GM21717 (cell line): ENCODE results near the gene TRNAU1AP.
A peak's percentile ranks its signal among the peaks of the same experiment; 100 is the strongest.
"Not testable (repeated sequence)": the region's sequence is repeated elsewhere in the genome, so short reads cannot be mapped to it uniquely, and the experiment has no call there.

Experiments used
- ATAC-seq: cut with Tn5 transposase; IDR thresholded peaks from one replicate; pipeline ENCODE4 v1.9.1; 2021; ENCODE audit warnings: mild to moderate bottlenecking, moderate library complexity; ENCODE audit not compliant: unreplicated experiment

TRNAU1AP gene

DNA sequence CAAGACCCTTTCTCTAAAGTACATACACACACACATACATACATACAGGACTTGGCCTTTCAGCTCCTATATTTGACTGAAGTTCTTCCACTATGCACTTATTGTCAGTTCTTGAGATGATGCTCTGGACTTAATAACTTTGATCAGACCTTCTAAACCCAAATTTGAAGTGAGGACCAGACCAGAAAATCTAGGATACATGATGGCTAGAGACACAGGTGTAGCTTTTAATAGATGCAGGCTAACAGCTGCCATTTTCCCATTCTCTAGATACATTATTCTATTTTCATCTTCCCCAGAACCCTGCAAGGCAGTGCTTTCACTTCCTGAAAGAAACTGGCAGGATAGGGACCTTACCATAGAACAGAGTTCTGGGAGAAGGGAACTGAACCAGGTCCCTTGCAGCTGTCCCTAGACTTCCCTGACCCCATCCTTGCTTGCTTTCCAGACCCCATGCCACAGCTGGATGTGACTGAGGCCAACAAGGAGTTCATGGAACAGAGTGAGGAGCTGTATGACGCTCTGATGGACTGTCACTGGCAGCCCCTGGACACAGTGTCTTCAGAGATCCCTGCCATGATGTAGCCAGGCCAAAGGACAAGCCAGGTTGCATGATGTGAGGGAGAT, 24.3 kb downstream of the TRNAU1AP start:
- no peak for ATAC-seq

DNA sequence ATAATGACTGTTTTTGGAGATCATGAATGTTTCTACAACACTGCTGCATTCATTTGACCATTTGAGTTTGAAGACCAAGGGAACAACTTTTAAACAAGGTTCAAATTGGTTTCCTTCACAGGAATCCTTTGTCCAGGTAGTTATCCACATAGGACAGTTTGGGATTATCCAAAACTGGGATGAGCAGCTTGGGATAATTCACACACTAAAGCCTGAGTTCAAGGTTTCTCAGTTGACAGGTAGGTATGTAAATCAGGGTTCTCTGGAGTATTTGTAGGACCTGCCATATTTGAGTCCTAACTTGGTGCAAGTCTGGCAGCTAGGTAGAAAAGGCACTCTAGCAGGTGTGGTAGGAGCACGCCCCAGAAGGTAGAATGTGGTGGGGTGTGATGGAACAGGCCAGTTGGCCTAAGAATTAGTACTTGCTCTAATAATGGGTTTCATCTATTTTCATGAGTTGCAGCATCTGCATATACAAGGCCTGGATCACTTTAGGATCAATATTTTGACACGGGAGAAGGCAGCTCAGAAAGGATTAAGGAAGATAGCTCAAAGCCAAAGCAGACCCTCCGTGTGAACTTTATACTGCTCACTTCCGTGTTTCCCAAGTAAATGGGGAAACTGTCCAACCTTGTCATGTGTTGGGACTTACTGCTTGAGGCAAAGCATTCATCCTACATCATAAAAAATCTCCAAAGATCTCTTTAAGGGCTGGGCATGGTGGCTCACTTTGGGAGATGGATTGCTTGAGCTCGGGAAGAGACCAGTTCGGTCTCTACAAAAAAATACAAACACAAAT, 25.1 kb downstream of the TRNAU1AP start:
- ATAC-seq = no peak

DNA sequence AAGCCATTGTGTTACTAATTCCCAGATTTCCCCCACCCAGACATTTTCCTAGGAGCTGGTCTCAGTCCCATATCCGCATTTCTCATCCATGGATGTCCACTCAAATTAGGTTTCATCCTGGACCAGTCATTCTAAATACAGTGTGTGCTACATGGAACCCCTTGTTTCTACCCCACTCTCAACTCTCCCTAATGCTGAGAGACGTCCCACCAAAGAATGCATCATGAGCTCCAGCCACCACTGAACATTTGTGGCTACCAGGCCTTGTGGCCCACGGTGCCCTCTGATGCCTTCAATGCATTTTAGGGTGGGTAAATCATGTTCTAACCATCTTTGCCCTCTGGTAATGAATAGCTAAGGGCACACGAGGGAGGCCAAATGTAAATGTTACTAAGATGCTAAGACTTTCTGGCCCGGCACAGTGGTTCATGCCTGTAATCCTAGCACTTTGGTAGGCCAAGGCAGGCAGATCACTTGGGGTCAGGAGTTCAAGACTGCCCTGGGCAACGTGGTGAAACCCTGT, 25.9 kb downstream of the TRNAU1AP start:
- ATAC-seq = no peak

DNA sequence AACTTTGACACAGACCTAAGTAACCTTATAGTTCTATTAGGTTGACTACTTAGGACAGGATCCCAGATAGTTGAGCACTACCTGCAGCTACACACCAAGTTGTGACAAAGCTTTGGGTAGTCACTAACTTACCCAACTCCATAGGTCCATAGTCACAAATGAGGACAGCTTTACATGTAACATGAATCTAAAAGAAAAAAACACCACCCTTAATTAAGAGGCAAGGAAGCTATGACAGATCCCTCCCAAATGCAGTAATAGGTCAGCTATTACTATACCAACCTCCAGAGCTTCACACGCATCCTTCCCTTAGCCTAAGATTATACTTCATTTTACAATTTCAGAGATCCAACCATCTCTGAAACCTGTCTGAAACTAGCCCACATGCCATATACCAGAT, 26.5 kb downstream of the TRNAU1AP start:
- ATAC-seq = no peak

DNA sequence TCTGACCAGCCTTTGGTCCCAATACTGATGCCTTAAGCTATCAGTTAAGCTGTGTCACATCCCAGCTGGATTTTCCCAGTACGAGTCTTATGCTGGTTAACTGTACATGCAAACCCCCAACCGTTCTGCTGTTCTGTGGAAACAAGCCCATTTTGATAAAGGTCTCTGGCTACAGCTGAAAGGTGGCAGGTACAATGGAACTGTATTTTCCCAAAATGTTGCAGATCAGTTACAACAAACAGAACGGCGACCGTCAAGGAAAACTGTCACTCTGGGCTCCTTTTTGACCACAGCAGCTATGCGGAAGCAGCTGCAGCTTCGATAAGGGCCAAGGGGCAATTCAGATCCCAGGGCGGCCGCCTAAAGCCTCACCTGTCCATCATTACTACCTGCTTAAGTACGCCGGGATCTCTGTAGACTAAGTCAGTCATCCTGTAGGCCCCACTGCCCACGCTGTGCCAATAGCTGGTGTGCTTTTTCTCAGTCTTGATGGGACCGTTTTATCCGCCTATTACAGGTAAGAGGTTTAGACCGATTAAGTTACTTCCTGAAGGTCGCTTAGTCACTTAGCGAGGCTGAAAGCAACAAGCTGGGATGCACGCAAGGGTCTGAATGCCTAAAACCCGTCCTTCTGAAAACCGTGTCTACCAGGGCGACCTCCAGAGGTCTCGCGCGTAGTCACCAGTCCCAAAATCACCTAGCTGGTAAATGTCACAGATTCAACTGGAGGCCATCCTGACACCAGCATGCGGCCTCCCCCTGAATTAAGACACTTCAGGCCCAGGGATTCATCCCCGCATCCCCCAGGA, 28.0 kb downstream of the TRNAU1AP start:
- ATAC-seq = peak; percentile 27

DNA sequence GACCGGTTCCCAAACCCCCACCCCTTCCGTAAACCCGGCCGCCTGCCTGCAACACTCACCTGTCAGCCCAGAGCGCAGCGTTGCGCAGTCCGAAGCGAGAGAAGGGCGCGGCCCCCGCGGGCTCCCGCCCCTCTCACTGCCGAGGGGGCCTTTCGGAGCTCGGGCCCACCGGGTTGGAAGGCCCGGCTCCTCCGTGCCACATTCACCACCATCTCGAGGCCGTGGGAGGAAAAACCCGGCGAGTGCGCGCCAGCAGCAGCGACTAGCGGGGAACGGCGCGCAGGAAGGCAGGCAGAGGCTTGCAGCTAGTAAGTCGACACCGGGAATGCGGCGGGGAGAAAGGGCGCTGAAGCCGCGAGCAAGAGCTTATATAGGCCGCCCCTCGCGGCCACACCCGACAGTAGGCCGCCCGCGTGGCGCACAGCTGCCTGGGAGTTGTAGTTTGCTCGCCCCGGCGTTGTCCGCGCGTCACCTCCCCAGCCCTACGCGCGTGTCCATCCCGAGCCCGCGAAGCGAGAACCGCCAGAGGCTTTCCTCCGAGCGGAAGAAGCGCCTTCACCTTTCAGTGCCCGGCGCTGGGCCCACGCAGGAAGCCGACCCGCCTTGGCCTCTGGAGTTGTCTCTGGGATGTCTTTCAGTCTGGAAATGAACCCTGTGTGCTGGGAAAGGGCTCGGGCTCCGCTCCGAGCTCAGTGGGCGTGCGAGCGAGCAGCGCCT, 28.8 kb downstream of the TRNAU1AP start:
- ATAC-seq = peak; percentile 87

DNA sequence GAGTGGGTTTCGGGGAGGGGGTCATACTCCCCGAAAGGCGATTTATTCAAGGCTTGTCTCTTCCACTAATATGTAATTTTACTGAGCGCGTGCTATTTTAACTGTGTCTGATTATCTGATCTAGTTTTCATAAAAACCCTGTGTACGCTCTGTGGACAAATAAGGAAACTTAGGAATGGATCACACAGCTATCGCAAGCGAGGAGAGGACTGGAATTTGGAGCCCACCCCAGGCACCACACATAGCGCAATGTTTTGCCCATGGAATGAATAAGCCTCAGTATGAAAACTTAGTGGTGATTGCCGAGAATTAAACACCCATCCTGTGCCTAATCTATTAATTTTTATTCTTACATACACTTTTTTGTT, 29.3 kb downstream of the TRNAU1AP start:
- ATAC-seq = no peak

DNA sequence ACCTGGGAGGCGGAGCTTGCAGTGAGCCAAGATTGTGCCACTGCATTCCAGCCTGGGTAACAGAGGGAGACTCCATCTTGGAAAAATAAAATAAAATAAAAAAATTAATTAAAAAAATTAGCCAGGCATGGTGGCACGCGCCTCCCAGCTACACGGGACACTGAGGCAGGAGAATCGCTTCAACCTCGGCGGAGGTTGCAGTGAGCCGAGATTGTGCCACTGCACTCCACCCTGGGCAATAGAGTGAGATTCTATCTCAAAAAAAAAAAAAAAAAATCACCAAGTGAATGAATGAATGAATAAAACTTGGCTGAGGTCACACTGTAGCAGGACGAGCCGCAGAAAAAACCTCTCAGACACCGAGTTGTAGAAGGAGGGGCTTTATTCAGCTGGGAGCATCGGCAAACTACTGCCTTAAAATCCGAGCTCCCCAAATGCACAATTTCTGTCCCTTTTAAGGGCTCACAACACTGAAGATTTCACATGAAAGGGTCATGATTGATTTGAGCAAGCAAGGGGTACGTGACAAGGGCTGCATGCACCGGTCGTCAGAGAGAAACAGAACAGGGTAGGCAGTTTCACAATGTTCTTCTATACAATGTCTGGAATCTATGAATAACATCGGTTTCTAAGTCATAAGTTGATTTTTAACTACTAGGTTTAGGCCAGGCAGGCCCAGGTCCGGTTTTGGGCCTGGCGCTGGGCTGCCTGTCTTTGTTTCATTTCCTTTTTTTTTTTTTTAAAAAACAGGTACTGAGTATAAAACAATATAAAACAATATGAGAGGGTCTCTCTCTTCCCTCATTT, 33.9 kb downstream of the TRNAU1AP start:
- ATAC-seq = not testable (repeated sequence)

DNA sequence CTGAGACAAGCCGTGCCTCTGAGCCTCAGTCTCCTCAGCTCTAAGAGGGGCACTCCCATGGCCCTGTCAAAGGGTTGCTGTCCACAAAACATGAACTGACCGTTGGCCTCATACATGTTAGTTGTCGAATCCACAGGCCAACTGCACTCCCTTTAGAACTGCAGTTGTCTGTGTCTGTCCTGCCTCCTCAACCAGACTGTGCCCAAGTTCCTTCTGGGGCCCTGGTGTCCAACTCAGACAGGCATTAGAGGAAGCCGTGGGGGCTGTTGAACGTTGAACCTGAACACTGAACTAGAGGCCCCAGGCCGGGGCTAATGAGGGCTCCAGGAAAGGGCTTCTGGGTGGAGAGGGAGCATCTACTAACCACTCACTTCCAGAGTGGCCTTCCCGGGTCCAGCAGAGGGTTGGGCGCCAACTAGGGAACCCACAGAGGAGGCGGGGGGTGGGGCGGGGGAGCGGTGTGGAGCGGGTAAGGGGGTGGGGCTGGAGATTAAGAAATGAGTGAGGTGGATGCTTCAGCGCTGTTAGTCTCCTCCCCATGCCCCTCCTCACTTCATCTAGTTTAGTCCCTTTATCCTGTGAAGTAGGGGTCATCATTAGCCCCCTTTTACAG, 38.9 kb downstream of the TRNAU1AP start, which contains the start of gene RAB42:
RAB42 (plus strand) TSS at position 558 of the 613 bp plus-strand sequence. CDS start 247 bp downstream, outside the sequence.
- no peak for ATAC-seq

DNA sequence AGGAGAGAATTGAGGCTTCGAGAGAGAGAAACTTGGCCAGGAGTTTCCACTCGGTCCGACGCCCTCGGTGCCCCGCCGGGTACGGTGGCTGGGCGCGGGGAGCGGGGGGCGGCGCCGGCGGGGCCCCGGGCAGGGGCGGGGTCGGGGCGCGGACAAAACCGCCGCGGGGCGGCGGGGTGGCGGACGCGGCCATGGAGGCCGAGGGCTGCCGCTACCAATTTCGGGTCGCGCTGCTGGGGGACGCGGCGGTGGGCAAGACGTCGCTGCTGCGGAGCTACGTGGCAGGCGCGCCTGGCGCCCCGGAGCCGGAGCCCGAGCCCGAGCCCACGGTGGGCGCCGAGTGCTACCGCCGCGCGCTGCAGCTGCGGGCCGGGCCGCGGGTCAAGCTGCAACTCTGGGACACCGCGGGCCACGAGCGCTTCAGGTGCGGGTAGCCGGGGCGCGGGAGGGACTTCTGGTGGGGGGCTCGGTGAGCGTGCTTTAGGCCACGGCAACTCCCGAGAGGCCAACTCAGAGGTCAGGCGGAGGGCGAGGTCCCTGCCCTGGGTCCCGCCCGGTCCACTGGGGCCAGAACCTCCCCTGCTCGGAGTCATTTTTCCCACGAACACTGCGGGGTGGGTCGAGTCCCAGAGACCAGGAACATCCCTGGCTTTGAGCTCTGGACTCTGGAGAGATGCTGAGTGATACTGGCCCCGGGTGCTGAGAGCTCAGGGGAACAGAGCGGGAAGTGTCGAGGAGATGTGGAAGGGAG, 39.6 kb downstream of the TRNAU1AP start:
- no peak for ATAC-seq

DNA sequence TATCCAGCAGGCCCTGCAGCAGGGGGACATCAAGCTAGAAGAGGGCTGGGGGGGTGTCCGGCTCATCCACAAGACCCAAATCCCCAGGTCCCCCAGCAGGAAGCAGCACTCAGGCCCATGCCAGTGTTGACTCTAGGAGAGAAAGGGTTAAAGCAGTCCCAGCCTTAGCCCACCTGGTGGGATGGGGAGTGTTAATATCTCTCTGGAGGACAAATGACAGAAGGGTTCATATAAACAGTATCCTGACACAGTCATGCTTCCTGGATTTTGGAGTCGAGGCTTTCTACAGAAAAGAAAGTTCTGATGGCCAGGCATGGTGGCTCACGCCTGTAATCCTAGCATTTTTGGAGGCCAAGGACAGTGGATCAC, 41.1 kb downstream of the TRNAU1AP start:
- ATAC-seq = not testable (repeated sequence)

DNA sequence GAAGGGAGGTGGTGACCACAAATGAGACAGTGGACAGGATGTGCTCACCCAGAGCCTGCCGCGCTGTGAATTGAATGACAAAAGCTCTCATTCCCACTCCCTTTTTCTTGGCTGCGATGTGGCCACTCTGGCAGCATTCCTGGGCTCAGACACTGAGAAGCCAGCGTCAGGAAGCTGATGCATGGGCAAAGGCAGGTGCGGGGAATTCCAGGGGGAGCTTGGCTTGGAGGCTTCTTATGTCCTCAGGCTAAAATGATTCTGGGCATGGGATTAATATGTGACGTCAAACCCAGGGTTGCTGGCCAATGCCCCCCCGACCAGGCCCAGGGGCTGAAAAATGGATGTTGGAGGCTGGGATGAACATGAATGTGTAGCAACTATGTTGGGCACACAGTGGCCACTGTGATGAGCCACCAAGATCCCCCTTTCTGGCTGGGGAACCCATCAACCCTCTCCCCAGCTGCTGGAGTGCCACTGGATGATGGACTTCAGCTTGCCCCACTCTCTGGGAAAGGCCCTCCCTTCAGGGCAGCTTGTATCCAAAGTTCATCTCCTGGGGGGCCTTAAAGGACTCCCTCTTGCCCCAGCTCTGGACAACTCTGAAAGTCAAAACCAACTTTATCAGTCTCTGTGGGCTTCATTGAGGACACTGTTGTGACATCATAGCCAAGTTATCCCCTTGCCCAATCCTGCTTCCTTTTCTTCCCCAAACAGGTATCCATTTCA, 42.0 kb downstream of the TRNAU1AP start:
- ATAC-seq = not testable (repeated sequence)

DNA sequence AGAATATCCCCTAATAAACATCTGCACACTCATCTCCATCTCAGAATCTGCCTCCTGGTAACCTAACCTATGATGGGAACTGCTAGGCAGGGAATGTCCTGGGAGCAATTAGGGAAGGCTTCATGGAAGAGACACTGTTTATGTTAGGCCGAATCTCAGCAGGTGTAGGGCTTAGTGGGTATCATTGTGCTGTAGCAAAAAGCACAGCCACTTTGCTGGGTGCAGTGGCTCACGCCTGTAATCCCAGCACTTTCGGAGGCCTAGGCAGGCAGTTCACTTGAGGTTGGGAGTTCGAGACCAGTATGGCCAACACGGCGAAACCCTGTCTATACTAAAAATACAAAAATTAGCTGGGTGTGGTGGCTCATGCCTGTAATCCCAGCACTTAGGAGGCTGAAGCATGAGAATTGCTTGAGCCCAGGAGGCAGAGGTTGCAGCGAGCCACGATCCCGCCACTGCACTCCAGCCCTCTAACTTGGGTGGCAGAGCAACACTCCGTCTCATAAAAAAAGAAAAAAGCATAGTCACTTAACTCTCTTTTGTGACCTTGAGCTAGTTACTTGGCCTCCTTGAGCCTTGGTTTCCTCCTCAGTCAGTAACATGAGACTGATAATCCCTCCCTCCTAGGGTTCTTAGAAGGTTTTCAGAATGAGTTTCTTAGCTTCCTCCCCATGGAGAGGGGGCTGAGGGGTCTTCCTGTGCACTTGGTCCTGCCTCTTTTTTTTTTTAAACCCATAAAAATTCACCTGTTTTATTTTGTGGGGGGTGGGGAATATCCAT, 42.7 kb downstream of the TRNAU1AP start:
- ATAC-seq = no peak

DNA sequence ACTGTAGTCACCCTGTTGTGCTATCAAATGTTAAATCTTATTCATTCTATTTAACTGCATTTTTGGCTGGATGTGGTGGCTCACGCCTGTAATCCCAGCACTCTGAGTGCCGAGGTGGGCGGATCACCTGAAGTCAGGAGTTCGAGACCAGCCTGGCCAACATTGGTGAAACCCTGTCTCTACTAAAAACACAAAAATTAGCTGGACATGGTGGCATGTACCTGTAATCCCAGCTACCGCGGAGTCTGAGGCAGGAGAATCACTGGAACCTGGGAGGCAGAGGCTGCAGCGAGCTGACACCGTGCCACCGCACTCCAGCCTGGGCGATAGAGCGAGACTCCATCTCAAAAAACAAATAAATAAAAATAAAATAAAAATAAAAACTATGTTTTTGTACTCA, 43.4 kb downstream of the TRNAU1AP start:
- not testable (repeated sequence) for ATAC-seq

DNA sequence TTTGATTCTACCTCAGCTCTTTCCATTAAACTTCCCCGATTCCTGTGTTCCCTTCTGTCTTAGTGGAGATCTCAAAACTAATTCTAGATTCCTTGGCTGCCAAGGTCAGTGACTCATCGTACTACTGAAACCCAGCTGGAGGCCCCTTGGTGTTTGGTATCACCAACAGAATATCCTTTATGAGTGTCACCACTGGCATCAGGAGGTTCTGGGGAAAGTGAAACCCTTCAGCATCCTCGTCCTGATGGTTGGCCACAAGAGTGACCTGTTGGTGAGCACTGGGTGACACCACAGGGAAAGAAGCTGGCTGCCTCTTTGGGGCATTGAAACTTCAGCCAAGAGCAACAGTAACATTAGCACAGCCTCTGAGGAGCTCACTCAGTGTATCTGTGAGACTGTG, 48.8 kb downstream of the TRNAU1AP start:
- no peak for ATAC-seq

DNA sequence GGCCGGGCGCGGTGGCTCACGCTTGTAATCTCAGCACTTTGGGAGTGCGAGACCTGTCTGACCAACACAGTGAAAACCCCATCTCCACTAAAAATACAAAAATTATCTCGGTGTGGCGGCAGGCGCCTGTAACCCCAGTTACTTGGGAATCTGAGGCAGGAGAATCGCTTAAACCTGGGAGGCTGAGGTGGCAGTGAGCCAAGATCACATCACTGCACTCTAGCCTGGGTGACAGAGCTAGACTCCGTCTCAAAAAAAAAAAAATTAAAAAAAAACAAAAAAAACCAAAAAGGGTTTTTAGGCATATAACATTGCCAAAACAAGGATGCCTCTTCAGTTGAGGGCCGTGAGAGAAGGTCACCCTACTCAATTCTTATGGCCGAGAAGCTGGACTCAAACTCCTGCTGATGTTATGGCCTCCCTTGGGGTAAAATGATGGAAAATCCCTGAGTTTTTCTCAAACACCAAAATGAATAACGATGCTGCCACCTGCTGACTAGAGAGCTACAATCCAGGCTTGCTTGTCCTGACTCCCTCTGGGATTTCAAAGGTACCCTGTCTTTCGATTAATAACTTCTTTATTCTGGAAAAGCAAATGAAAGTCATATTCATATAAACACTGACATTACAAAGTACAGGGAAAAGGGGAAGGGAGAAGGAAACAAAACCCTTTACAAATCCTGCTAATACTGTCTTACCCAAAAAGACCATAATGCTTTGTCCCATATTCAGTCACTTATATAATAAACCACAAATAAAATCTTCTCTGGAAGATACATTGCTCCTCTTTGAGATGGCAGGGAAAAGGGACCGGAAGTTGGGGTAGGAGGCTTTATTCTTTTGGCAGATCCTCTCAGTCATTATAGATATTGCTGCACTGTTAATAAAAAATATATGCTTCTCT, 49.9 kb downstream of the TRNAU1AP start:
- ATAC-seq = no peak
